ENCODE measurements around the gene MORN4. TPM values are rescaled to one million over a fixed set of nuclear protein-coding genes. Genes with fewer than 3 reads are reported as not detected.

Gene MORN4
- total and polyA plus RNA-seq, 4 donors, result 1.4 to 8.8 (median 5.6) TPM

- WGBS, 2 donors, result 14 to 17% methylated on average over 10 of the region's 10 CpGs
- Histone ChIP-seq H3K4me3 (ENCODE audit: low read length in 2 of 2) (no peak overlapping the region), H3K36me3 (ENCODE audit: control insufficient read depth in 1 of 2, insufficient read depth in 2 of 2, low read length in 1 of 2) (no peaks in the 10 kb centered on the region), H3K27me3 (ENCODE audit: control insufficient read depth in 1 of 2, insufficient read depth in 2 of 2, low read length in 1 of 2) (no peaks in the 10 kb centered on the region), H3K27ac (ENCODE audit: low read depth in 1 of 2, low read length in 2 of 2) (peak overlapping the region; percentile 79 to 98), H3K4me1 (ENCODE audit: control insufficient read depth in 1 of 2, insufficient read depth in 2 of 2, low read length in 2 of 2) (no peaks in the 10 kb centered on the region), H3K9me3 (ENCODE audit: control insufficient read depth, low read length) (no peaks in the 10 kb centered on the region)
- DNase-seq (peak in 1 of 2 donors; percentile 65), ATAC-seq (ENCODE audit: low FRiP score) (peak; percentile 89)
- intact Hi-C loops (cut with DNase I), result loop anchor here in 1 of 2 donors (1.0 kb wide), 1 partner anchor 22 kb away; no protein-coding TSS in a partner anchor
Measured at GRCh38 chr10:97596101-97597082, 36.9 kb downstream of the MORN4 start.

- H3K4me1 ChIP-seq (ENCODE audit: control insufficient read depth in 1 of 2, insufficient read depth in 2 of 2, low read length in 2 of 2), result no peaks in the 10 kb centered on the region
Measured at GRCh38 chr10:97593421-97593820, 39.9 kb downstream of the MORN4 start.

GRCh38 chr10:97590748-97591495 is 42.4 kb downstream of the MORN4 start:
- no peak overlapping the region for H3K4me3 ChIP-seq (ENCODE audit: low read length in 2 of 2)
- H3K4me1 ChIP-seq (ENCODE audit: control insufficient read depth in 1 of 2, insufficient read depth in 2 of 2, low read length in 2 of 2), result no peaks in the 10 kb centered on the region
- WGBS, 2 donors, result 65 to 70% methylated on average over 5 of the region's 5 CpGs
- no peaks in the 10 kb centered on the region for H3K9me3 ChIP-seq (ENCODE audit: control insufficient read depth, low read length)
- intact Hi-C loops (cut with DNase I), result no loop called here
- DNase-seq, result no peak
- ATAC-seq (ENCODE audit: low FRiP score), result no peak
- no peak overlapping the region for H3K27ac ChIP-seq (ENCODE audit: low read depth in 1 of 2, low read length in 2 of 2)
- no peaks in the 10 kb centered on the region for H3K36me3 ChIP-seq (ENCODE audit: control insufficient read depth in 1 of 2, insufficient read depth in 2 of 2, low read length in 1 of 2)
- H3K27me3 ChIP-seq (ENCODE audit: control insufficient read depth in 1 of 2, insufficient read depth in 2 of 2, low read length in 1 of 2), result no peaks in the 10 kb centered on the region

More at GRCh38 chr10:97593421-97593820, 39.9 kb downstream of the MORN4 start:
- ATAC-seq (ENCODE audit: low FRiP score), result no peak
- intact Hi-C loops (cut with DNase I), result no loop called here
- DNase-seq, result no peak
- Histone ChIP-seq H3K27ac (ENCODE audit: low read depth in 1 of 2, low read length in 2 of 2) (peak overlapping the region in 1 of 2 donors; percentile 98), H3K36me3 (ENCODE audit: control insufficient read depth in 1 of 2, insufficient read depth in 2 of 2, low read length in 1 of 2) (no peaks in the 10 kb centered on the region), H3K27me3 (ENCODE audit: control insufficient read depth in 1 of 2, insufficient read depth in 2 of 2, low read length in 1 of 2) (no peaks in the 10 kb centered on the region), H3K9me3 (ENCODE audit: control insufficient read depth, low read length) (no peaks in the 10 kb centered on the region), H3K4me3 (ENCODE audit: low read length in 2 of 2) (no peak overlapping the region)
- WGBS, 2 donors, result 4 to 8% methylated on average over 4 of the region's 4 CpGs

GRCh38 chr10:97590082-97590747 is 43.1 kb downstream of the MORN4 start:
- H3K27me3 ChIP-seq (ENCODE audit: control insufficient read depth in 1 of 2, insufficient read depth in 2 of 2, low read length in 1 of 2), result no peaks in the 10 kb centered on the region

GRCh38 chr10:97589479-97589878 is 43.8 kb downstream of the MORN4 start, which contains the start of gene C10orf62:
C10orf62 (plus strand) TSS chr10:97589721; CDS start chr10:97589898, 177 bp downstream.
- no peaks in the 10 kb centered on the region for H3K36me3 ChIP-seq (ENCODE audit: control insufficient read depth in 1 of 2, insufficient read depth in 2 of 2, low read length in 1 of 2)
- no peak within 1 kb of the TSS for H3K27ac ChIP-seq (ENCODE audit: low read depth in 1 of 2, low read length in 2 of 2)
- intact Hi-C loops (cut with DNase I), result no loop called here
- no peaks in the 10 kb centered on the region for H3K9me3 ChIP-seq (ENCODE audit: control insufficient read depth, low read length)
- H3K4me1 ChIP-seq (ENCODE audit: control insufficient read depth in 1 of 2, insufficient read depth in 2 of 2, low read length in 2 of 2), result no peaks in the 10 kb centered on the region
- 92 to 93% methylated on average over 3 of the region's 3 CpGs for WGBS, 2 donors
- no peak within 1 kb of the TSS for H3K4me3 ChIP-seq (ENCODE audit: low read length in 2 of 2)
- no peaks in the 10 kb centered on the region for H3K27me3 ChIP-seq (ENCODE audit: control insufficient read depth in 1 of 2, insufficient read depth in 2 of 2, low read length in 1 of 2)
- DNase-seq (no peak), ATAC-seq (ENCODE audit: low FRiP score) (no peak)

More at GRCh38 chr10:97590082-97590747, 43.1 kb downstream of the MORN4 start:
- intact Hi-C loops (cut with DNase I), result no loop called here
- ATAC-seq (ENCODE audit: low FRiP score) (no peak), DNase-seq (no peak)
- WGBS, 2 donors, result 89 to 91% methylated on average over 15 of the region's 15 CpGs
- H3K27ac ChIP-seq (ENCODE audit: low read depth in 1 of 2, low read length in 2 of 2), result no peak overlapping the region
- H3K4me3 ChIP-seq (ENCODE audit: low read length in 2 of 2), result no peak overlapping the region
- H3K36me3 ChIP-seq (ENCODE audit: control insufficient read depth in 1 of 2, insufficient read depth in 2 of 2, low read length in 1 of 2), result no peaks in the 10 kb centered on the region
- no peaks in the 10 kb centered on the region for H3K9me3 ChIP-seq (ENCODE audit: control insufficient read depth, low read length)
- H3K4me1 ChIP-seq (ENCODE audit: control insufficient read depth in 1 of 2, insufficient read depth in 2 of 2, low read length in 2 of 2), result no peaks in the 10 kb centered on the region

- H3K4me1 ChIP-seq (ENCODE audit: control insufficient read depth in 1 of 2, insufficient read depth in 2 of 2, low read length in 2 of 2), result no peaks in the 10 kb centered on the region
- H3K27me3 ChIP-seq (ENCODE audit: control insufficient read depth in 1 of 2, insufficient read depth in 2 of 2, low read length in 1 of 2), result no peaks in the 10 kb centered on the region
- no peaks in the 10 kb centered on the region for H3K9me3 ChIP-seq (ENCODE audit: control insufficient read depth, low read length)
- ATAC-seq (ENCODE audit: low FRiP score) (no peak), DNase-seq (peak in 1 of 2 donors; percentile 22)
- H3K36me3 ChIP-seq (ENCODE audit: control insufficient read depth in 1 of 2, insufficient read depth in 2 of 2, low read length in 1 of 2), result no peaks in the 10 kb centered on the region
- 85 to 88% methylated on average over 2 of the region's 2 CpGs for WGBS, 2 donors
- intact Hi-C loops (cut with DNase I), result no loop called here
- no peak overlapping the region for H3K4me3 ChIP-seq (ENCODE audit: low read length in 2 of 2)
- H3K27ac ChIP-seq (ENCODE audit: low read depth in 1 of 2, low read length in 2 of 2), result no peak overlapping the region
Measured at GRCh38 chr10:97587183-97587582, 46.1 kb downstream of the MORN4 start.

- no peak for ATAC-seq (ENCODE audit: low FRiP score)
- Histone ChIP-seq H3K4me3 (ENCODE audit: low read length in 2 of 2) (no peak overlapping the region), H3K27ac (ENCODE audit: low read depth in 1 of 2, low read length in 2 of 2) (no peak overlapping the region)
Measured at GRCh38 chr10:97585439-97585811, 47.9 kb downstream of the MORN4 start.

GRCh38 chr10:97584798-97585438 is 48.4 kb downstream of the MORN4 start:
- ATAC-seq (ENCODE audit: low FRiP score) (no peak), DNase-seq (peak in 1 of 2 donors; percentile 61)
- Histone ChIP-seq H3K27me3 (ENCODE audit: control insufficient read depth in 1 of 2, insufficient read depth in 2 of 2, low read length in 1 of 2) (no peaks in the 10 kb centered on the region), H3K4me3 (ENCODE audit: low read length in 2 of 2) (no peak overlapping the region), H3K36me3 (ENCODE audit: control insufficient read depth in 1 of 2, insufficient read depth in 2 of 2, low read length in 1 of 2) (no peaks in the 10 kb centered on the region), H3K9me3 (ENCODE audit: control insufficient read depth, low read length) (no peaks in the 10 kb centered on the region), H3K4me1 (ENCODE audit: control insufficient read depth in 1 of 2, insufficient read depth in 2 of 2, low read length in 2 of 2) (no peaks in the 10 kb centered on the region), H3K27ac (ENCODE audit: low read depth in 1 of 2, low read length in 2 of 2) (peak overlapping the region in 1 of 2 donors; percentile 16)
- 73 to 80% methylated on average over 5 of the region's 5 CpGs for WGBS, 2 donors
- intact Hi-C loops (cut with DNase I), result no loop called here

More at GRCh38 chr10:97585439-97585811, 47.9 kb downstream of the MORN4 start:
- no peaks in the 10 kb centered on the region for H3K27me3 ChIP-seq (ENCODE audit: control insufficient read depth in 1 of 2, insufficient read depth in 2 of 2, low read length in 1 of 2)
- intact Hi-C loops (cut with DNase I), result no loop called here
- no peaks in the 10 kb centered on the region for H3K9me3 ChIP-seq (ENCODE audit: control insufficient read depth, low read length)
- 92 to 94% methylated on average over 5 of the region's 5 CpGs for WGBS, 2 donors
- H3K4me1 ChIP-seq (ENCODE audit: control insufficient read depth in 1 of 2, insufficient read depth in 2 of 2, low read length in 2 of 2), result no peaks in the 10 kb centered on the region
- no peak for DNase-seq
- H3K36me3 ChIP-seq (ENCODE audit: control insufficient read depth in 1 of 2, insufficient read depth in 2 of 2, low read length in 1 of 2), result no peaks in the 10 kb centered on the region
